HG03196 (cell line): Measurements from ENCODE around the gene SEMA3B.
"Not testable (repeated sequence)": the region's sequence is repeated elsewhere in the genome, so short reads cannot be mapped to it uniquely, and the experiment has no call there.

Experiments
- ATAC-seq: cut with Tn5 transposase; IDR thresholded peaks from one replicate; pipeline ENCODE4 v1.9.1; 2021; ENCODE audit not compliant: unreplicated experiment

SEMA3B gene

GRCh38 chr3:50268703-50269451 is at the start of gene SEMA3B:
TSS of gene SEMA3B (plus strand) at chr3:50269147. CDS start at chr3:50269241, 94 bp downstream.
- ATAC-seq = no peak

GRCh38 chr3:50219285-50219684 is 49.7 kb upstream of the SEMA3B start:
- no peak for ATAC-seq

GRCh38 chr3:50220109-50220508 is 48.8 kb upstream of the SEMA3B start:
- ATAC-seq = no peak

- ATAC-seq = no peak
Measured at GRCh38 chr3:50221051-50221410, 47.9 kb upstream of the SEMA3B start.

DNA sequence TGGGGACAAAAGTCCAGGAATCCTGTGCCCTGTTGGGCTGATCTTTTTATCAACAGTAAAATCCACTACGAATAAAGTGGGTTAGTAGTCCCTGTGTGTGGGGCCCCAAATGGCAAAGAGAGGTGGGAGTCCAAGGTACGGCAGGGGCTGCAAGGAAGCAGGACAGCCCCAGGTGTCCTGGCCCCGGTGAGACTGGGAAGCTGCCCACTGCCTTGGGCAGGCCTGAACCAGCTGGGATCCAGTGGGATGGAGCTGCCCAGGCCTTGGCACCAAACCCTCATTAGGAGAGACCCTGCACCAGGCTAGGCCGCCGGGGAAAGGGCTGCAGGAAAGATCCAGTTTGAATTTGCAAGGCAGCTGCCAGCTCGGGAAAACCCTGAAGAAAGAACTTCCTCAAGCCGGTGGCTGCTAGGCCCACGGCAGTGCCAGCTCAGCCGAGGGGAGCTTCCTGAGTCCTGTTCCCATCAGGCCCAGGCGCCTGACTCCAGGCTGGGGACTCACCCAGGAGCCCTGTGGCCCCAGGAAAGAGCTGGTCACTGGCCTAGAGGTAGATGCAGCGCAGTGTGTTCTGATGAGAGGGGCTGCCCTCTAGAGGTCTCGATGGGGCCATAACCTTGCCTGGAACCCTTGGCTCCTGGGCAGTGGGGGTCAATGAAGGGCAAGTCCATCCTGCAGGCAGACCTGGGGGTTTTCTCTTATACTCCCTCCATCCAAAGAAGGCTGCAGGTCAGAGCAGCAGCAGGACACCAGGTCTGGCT is 47.4 kb upstream of the SEMA3B start:
- no peak for ATAC-seq

DNA sequence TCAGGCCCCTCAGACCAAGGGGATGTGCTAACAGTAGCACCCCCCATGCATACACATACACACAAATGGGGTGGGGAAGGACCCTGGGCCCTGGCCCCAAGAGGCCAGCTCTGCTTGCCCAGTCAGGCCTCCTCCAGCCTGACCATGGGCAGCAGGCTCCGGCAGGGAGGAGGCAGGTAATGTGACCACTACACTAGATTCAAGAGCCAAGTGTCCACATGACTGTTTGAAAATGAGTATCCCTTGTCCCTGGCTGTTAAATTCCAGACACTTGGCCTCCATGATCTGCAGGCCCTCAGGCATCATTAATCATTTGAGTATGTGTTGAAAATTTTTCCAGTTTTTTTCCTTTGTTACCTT is 46.8 kb upstream of the SEMA3B start:
- no peak for ATAC-seq

- ATAC-seq = no peak
Measured at GRCh38 chr3:50224639-50225038, 44.3 kb upstream of the SEMA3B start.

- peak; percentile 5 for ATAC-seq
Measured at GRCh38 chr3:50226888-50227389, 42.0 kb upstream of the SEMA3B start.

DNA sequence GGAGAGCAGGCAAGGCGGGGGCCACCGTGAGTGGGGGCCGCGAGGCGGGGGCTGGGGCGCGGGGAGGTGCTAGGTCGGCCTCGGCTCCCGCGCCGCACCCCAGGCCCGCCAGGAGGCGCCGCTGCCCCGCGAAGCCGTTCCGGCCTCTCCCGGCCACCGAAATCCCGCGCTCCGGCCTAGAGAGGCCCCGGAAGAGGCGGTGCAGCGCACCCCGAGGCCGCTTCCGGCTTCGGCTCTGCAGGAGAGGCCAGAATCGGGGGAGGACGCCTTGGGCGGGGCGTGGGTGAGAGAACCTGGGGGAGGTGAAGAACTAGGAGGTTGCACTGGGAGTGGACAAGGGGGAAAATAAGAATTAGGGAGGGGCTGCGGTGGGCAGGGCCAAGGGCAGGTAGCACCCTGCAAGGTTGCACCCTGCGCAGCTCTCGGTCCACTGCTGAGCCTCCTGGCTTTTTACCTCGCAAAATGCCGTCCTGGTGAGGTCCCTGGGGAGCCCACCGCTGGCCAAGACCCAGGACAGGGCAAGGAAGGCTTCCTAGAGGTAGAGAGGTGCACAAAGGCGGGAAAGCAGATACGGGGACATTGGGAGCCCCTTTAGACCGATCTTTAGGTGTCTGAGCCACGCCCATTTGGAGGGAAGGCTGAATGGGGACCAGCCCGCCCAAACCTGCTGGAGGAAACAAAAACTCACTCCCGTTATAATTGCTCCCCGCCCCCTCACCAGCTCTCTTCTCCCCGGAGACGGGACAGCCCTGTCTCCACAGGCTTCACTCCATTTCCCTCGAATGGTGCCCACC is 41.4 kb upstream of the SEMA3B start:
- peak; percentile 85 for ATAC-seq

GRCh38 chr3:50228184-50228763 is 40.7 kb upstream of the SEMA3B start:
- ATAC-seq = not testable (repeated sequence)

DNA sequence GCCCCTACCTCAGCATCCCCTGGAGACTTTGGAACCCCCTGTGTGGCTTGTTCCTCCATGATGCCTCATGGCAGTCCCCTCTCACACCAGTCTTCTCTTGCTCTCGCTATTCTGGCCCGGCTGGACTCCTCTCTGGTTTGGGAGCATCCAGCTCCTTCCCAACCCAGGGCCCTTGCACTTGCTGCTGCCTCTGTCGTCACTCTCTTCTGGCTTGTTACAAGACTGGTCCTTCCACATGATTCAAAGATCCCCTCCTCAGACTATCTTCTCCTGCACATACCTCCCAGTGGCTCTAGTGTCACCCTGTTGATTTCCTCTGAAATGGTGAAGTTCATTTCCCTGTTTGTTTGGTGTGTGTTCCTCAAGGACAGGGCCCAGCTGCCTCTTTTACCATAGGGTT is 39.5 kb upstream of the SEMA3B start:
- ATAC-seq = no peak

GRCh38 chr3:50230104-50230793 is 38.7 kb upstream of the SEMA3B start:
- no peak for ATAC-seq

DNA sequence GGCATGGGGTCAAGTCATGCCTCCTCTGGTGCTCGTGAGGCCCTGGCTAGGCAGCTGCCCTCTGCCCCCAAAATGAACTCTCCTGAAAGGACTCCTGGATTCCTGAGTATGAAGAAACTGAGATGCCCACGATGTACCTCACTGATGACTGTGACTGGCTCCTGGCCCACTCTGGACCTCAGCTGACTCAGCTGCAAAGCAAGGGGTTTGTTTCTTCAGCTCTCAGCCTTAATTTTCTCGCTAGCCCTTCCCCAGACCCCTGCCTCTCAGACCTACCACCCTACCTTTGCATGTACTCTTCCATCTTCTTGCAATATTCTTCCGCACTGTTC is 38.2 kb upstream of the SEMA3B start:
- no peak for ATAC-seq

- ATAC-seq = no peak
Measured at GRCh38 chr3:50231581-50231980, 37.4 kb upstream of the SEMA3B start.

- ATAC-seq = no peak
Measured at GRCh38 chr3:50232303-50232702, 36.6 kb upstream of the SEMA3B start.

DNA sequence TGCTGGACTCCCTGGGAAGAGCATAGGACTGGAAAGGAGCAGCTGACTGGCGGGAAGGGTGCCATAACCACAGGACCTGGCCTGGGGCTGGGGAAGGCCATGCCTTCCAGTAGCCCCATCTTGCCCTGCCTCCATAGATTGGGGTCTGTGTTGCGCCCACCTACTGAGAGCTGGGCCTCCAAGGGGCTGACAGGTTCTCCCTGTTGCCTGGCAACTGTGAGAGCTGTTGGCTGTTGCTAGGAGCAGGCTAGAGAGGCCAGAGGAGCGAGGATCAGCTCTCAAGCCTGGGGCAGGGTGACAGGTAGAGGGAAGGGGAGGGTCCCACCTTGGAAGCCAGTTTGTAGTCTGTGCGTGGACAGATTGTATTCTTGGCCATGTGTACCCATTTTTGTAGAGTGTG is 35.8 kb upstream of the SEMA3B start:
- ATAC-seq = no peak

GRCh38 chr3:50235716-50236483 is 33.0 kb upstream of the SEMA3B start, which contains the start of gene GNAI2:
TSS of gene GNAI2 (plus strand) at chr3:50236204. CDS start at chr3:50236336, 132 bp downstream.
- peak; percentile 90 for ATAC-seq

- no peak for ATAC-seq
Measured at GRCh38 chr3:50236484-50237132, 32.3 kb upstream of the SEMA3B start.

GRCh38 chr3:50237133-50237651 is 31.8 kb upstream of the SEMA3B start:
- no peak for ATAC-seq
